AG10803 (cell line): ENCODE results near the gene CERK.
"Not testable (repeated sequence)": the region's sequence is repeated elsewhere in the genome, so short reads cannot be mapped to it uniquely, and the experiment has no call there.

Experiments
- DNase-seq: peaks from one replicate; pipeline ENCODE4 v3.0.0; 2010; ENCODE audit warnings: low read depth
- H3K4me3 ChIP-seq: 2 replicates; pipeline ENCODE4 v1.5.1; 2011; ENCODE audit warnings: mild to moderate bottlenecking, low read length, control low read depth
- CTCF ChIP-seq: conservative IDR thresholded peaks from 2 replicates; pipeline ENCODE4 v1.5.1; 2011; ENCODE audit warnings: mild to moderate bottlenecking, low read length, control low read depth, inconsistent platforms

Gene CERK

GRCh38 chr22:46737976-46738646 lies at the start of gene CERK:
Gene CERK (minus strand): TSS chr22:46738252. CDS start chr22:46738148, 104 bp downstream.
- DNase-seq = peak; percentile 70
- no peak for TF ChIP-seq CTCF
- H3K4me3 ChIP-seq = peak within 1 kb of the TSS; percentile 74

- H3K4me3 ChIP-seq = no peak overlapping the region
- peak; percentile 66 for DNase-seq
- TF ChIP-seq CTCF = no peak
Observed at GRCh38 chr22:46783721-46784120, 45.7 kb upstream of the CERK start.

GRCh38 chr22:46782200-46782599 lies 44.1 kb upstream of the CERK start:
- DNase-seq = not testable (repeated sequence)

GRCh38 chr22:46781291-46781690 lies 43.2 kb upstream of the CERK start:
- no peak for TF ChIP-seq CTCF
- no peak for DNase-seq
- no peak overlapping the region for H3K4me3 ChIP-seq

More at GRCh38 chr22:46782200-46782599, 44.1 kb upstream of the CERK start:
- H3K4me3 ChIP-seq = not testable (repeated sequence)

- DNase-seq = peak; percentile 12
- no peak overlapping the region for H3K4me3 ChIP-seq
- TF ChIP-seq CTCF = no peak
Observed at GRCh38 chr22:46780453-46780852, 42.4 kb upstream of the CERK start.

GRCh38 chr22:46779651-46780050 lies 41.6 kb upstream of the CERK start:
- H3K4me3 ChIP-seq = no peak overlapping the region
- no peak for DNase-seq
- no peak for TF ChIP-seq CTCF

- no peak overlapping the region for H3K4me3 ChIP-seq
- no peak for TF ChIP-seq CTCF
- DNase-seq = no peak
Observed at GRCh38 chr22:46779023-46779422, 41.0 kb upstream of the CERK start.

DNA sequence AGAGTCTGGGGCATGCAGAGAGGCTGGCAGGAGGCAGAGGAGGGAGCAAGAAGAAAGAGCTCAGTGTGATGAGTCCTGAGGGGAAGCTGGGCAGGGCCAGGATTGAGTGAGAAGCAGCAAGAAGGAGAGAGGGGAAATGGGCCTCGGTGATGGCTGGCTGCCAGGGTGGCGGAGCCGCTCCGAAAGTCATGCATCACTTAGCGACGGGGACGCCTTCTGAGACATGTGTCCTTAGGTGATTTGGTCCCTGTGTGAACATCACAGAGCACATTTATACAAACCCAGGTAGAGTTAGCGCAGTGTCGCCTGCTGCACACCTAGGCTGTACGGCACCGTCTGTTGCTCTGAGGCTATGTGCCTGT lies 39.5 kb upstream of the CERK start:
- DNase-seq = no peak
- H3K4me3 ChIP-seq = no peak overlapping the region
- TF ChIP-seq CTCF = no peak
